NT2/D1 (cell line): ENCODE results near the gene C3AR1.
"Not testable (repeated sequence)": the region's sequence is repeated elsewhere in the genome, so short reads cannot be mapped to it uniquely, and the experiment has no call there.

Experiments
- DNase-seq: peaks from one replicate; pipeline ENCODE4 v3.0.0-alpha.2; 2011; ENCODE audit warnings: low read depth, low spot score
- H3K27me3 ChIP-seq: 2 replicates; pipeline ENCODE4 v1.6.0; 2011; ENCODE audit warnings: mild to moderate bottlenecking; ENCODE audit not compliant: insufficient read length, insufficient read depth
- H3K36me3 ChIP-seq: 2 replicates; pipeline ENCODE4 v1.6.1; 2011; ENCODE audit warnings: mild to moderate bottlenecking, low read length, mixed read lengths; ENCODE audit not compliant: insufficient read depth, insufficient read length
- H3K4me1 ChIP-seq: 2 replicates; pipeline ENCODE4 v1.5.1; 2011; ENCODE audit not compliant: insufficient read depth, insufficient read length
- H3K4me3 ChIP-seq: 2 replicates; pipeline ENCODE4 v1.5.1; 2011; ENCODE audit warnings: low read depth; ENCODE audit not compliant: insufficient read length
- H3K9ac ChIP-seq: 2 replicates; pipeline ENCODE4 v1.6.0; 2011; ENCODE audit warnings: low read depth; ENCODE audit not compliant: insufficient read length
- H3K9me3 ChIP-seq: 2 replicates; pipeline ENCODE4 v1.5.1; 2011; ENCODE audit warnings: mild to moderate bottlenecking, low read length; ENCODE audit not compliant: insufficient read depth
- SUZ12 ChIP-seq: IDR thresholded peaks from 2 replicates; pipeline ENCODE4 v1.6.1; 2011; ENCODE audit not compliant: insufficient read length, insufficient read depth; ENCODE audit errors: extremely low read depth
- YY1 ChIP-seq: IDR thresholded peaks from 2 replicates; pipeline ENCODE4 v1.6.1; 2011; ENCODE audit not compliant: insufficient read length, insufficient read depth
- ZNF274 ChIP-seq: IDR thresholded peaks from 2 replicates; pipeline ENCODE4 v1.6.1; 2011; ENCODE audit warnings: mild to moderate bottlenecking, low read depth, low read length

C3AR1 gene

DNA sequence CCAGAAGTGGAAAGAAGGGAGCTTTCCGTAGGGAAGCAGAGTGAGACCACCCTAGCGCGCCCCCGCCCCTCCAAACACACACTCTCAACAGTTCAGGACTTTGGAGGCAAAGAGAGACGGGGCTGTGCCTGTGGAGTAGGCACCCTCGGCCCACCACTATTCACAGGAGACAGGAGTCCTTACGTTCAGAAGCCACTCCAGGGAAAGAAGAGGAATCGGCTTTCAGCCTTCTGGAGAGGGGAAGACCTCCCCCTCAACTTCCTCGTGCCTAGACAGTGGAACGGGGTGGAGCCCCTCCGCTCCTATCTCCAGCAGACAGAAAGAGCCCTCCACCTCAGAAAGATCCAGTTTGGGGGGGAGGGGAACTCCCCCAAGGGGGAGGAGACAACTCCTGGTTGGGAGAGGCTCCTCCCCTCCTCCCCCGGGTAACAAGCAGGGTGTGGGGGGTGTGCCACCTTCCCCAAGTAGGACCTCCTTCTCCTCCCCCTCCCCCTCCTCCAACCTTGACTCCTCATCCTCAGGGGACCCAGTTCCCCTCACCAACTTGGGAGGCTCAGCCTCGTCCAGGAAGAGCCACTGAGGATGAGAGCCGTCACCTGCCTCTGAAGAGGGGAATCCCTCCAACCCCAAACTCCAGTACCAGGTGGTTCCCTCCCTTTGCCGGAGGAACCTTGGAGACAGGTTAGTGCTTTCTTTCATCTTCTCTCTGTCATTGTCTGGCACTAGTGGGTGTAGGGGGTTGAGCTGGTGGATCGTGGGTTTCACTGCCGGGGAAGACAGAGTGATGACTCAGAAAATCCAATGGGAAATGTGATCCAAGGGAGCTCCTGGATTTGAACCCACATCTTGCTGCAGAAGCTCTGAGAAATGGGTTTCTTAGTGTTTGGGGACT, 32.8 kb downstream of the C3AR1 start:
- peak; percentile 83 for DNase-seq
- Histone ChIP-seq H3K27me3 (no peaks in the 10 kb centered on the region), H3K9ac (peak overlapping the region; percentile 96), H3K4me3 (peak overlapping the region; percentile 89), H3K9me3 (no peaks in the 10 kb centered on the region), H3K4me1 (peaks cover 30% of the 10 kb centered on the region), H3K36me3 (peaks cover 6% of the 10 kb centered on the region)
- TF ChIP-seq SUZ12 (no peak), ZNF274 (no peak), YY1 (no peak)

- peak within 1 kb of the TSS; percentile 96 for H3K9ac ChIP-seq
- no peaks in the 10 kb centered on the region for H3K9me3 ChIP-seq
- DNase-seq, result peak; percentile 70
- H3K27me3 ChIP-seq, result no peaks in the 10 kb centered on the region
- H3K4me1 ChIP-seq, result peaks cover 21% of the 10 kb centered on the region
- peak within 1 kb of the TSS; percentile 89 for H3K4me3 ChIP-seq
- TF ChIP-seq SUZ12 (no peak), ZNF274 (no peak), YY1 (no peak)
- H3K36me3 ChIP-seq, result peaks cover 6% of the 10 kb centered on the region
These were observed 33.7 kb downstream of the C3AR1 start, which contains the start of gene FOXJ2 for GRCh38 chr12:8032242-8033152. Gene FOXJ2, plus strand, starts transcription at chr12:8032716. Its CDS starts 7,117 bp downstream, at chr12:8039833.

GRCh38 chr12:8031872-8032241, 34.3 kb downstream of the C3AR1 start:
- no peak for DNase-seq
- Histone ChIP-seq H3K9ac (peak overlapping the region; percentile 90), H3K9me3 (no peaks in the 10 kb centered on the region), H3K4me1 (peaks cover 15% of the 10 kb centered on the region), H3K27me3 (no peaks in the 10 kb centered on the region), H3K4me3 (peak overlapping the region; percentile 89), H3K36me3 (peaks cover 6% of the 10 kb centered on the region)
- no peak for TF ChIP-seq YY1
- no peak for TF ChIP-seq SUZ12
- no peak for TF ChIP-seq ZNF274

DNA sequence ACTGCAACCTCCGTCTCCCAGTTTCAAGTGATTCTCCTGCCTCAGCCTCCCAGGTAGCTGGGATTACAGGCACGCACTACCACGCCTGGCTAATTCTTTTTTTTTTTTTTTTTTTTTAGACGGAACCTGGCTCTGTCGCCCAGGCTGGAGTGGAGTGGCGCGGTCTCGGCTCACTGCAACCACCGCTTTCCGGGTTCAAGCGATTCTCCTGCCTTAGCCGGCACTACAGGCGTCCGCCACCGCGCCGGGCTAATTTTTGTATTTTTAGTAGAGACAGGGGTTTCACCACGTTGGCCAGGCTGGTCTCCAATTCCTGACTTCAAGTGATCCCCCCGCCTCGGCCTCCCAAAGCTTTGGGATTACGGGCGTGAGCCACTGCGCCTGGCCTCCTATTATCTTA, 35.1 kb downstream of the C3AR1 start:
- H3K36me3 ChIP-seq, H3K9ac ChIP-seq, H3K4me3 ChIP-seq, H3K9me3 ChIP-seq, DNase-seq, H3K27me3 ChIP-seq: not testable (repeated sequence)
- H3K4me1 ChIP-seq, result peaks cover 11% of the 10 kb centered on the region

DNA sequence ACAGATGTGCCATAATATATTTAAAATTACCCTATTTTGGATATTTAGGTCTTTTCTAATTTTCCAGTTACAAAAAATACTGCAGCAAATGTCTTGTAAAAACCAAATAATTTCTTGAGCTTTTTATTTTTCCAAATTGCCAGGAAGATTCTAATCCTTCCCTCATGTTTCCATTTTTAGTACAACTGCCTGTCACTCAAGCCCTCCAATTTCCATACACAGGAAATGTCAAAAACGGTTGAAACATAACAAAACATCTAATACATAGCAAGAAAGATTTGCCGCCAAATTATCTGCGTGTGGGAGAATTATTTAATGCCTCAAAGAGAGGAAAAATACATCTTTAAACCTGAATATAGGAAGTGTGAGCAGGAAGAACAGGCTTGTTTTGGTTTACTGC, 36.0 kb downstream of the C3AR1 start:
- Histone ChIP-seq H3K36me3 (no peaks in the 10 kb centered on the region), H3K27me3 (no peaks in the 10 kb centered on the region), H3K4me1 (peaks cover 7% of the 10 kb centered on the region), H3K9me3 (no peaks in the 10 kb centered on the region), H3K9ac (no peak overlapping the region), H3K4me3 (no peak overlapping the region)
- TF ChIP-seq YY1 (no peak), ZNF274 (no peak), SUZ12 (no peak)
- no peak for DNase-seq

DNA sequence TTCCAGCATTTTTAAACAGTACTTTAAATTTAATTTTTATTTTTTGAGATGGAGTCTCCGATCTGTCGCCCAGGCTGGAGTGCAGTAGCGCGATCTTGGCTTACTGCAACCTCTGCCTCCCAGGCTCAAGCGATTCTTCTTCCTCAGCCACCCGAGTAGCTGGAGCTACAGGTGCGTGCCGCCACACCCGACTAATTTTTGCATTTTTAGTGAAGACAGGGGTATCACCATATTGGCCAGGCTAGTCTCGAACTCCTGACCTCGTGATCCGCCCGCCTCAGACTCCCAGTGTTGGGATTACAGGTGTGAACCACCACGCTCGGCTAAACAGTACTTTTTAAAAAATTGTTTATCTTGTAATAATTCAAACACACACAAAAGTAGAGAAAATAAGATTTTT, 37.9 kb downstream of the C3AR1 start:
- peak overlapping the region; percentile 5 for H3K9ac ChIP-seq
- no peaks in the 10 kb centered on the region for H3K36me3 ChIP-seq
- H3K4me1 ChIP-seq, result no peaks in the 10 kb centered on the region
- TF ChIP-seq ZNF274 (no peak), YY1 (no peak), SUZ12 (no peak)
- no peaks in the 10 kb centered on the region for H3K27me3 ChIP-seq
- no peak for DNase-seq
- H3K4me3 ChIP-seq, result no peak overlapping the region
- no peaks in the 10 kb centered on the region for H3K9me3 ChIP-seq

- no peak overlapping the region for H3K4me3 ChIP-seq
- peak overlapping the region; percentile 37 for H3K9ac ChIP-seq
- H3K4me1 ChIP-seq, result no peaks in the 10 kb centered on the region
- DNase-seq, result no peak
- TF ChIP-seq ZNF274 (no peak), YY1 (no peak), SUZ12 (no peak)
- no peaks in the 10 kb centered on the region for H3K36me3 ChIP-seq
- H3K9me3 ChIP-seq, result no peaks in the 10 kb centered on the region
- no peaks in the 10 kb centered on the region for H3K27me3 ChIP-seq
These were observed 38.3 kb downstream of the C3AR1 start for GRCh38 chr12:8027856-8028255.
